ENCODE results near the gene HMCN1.

- no peak for TF ChIP-seq TAF1 (conservative IDR thresholded peaks at IDR 0.05)
- TF ChIP-seq, protein P1, sequence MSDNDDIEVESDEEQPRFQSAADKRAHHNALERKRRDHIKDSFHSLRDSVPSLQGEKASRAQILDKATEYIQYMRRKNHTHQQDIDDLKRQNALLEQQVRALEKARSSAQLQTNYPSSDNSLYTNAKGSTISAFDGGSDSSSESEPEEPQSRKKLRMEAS (IDR thresholded peaks at IDR 0.05) = no peak
Measured at GRCh38 chr1:185926588-185926987, 192.4 kb downstream of the HMCN1 start.

All from liver (tissue), 2 donors.